GM23338 (cell line): Measurements from ENCODE around the gene SFT2D2. TPM values are rescaled to one million over a fixed set of nuclear protein-coding genes. Genes with fewer than 3 reads are reported as not detected.

Source experiments
- ATAC-seq: fragments of 200-7000 bp; cut with Tn5 transposase; 3 replicates; pipeline ENCODE4 v1.9.1; 2020
- DNase-seq: peaks from one replicate; pipeline ENCODE4 v3.0.0-alpha.2; 2015; ENCODE audit warnings: low spot score
- H2AFZ ChIP-seq: fragments of 200-600 bp; sonication (generic); 2 replicates; pipeline ENCODE4 v1.8.0; 2016; ENCODE audit warnings: antibody characterized with exemption, mild to moderate bottlenecking, moderate library complexity
- H3F3A ChIP-seq: fragments of 200-600 bp; sonication (generic); replicated peaks from 2 replicates; pipeline ENCODE4 v1.8.0; 2017; ENCODE audit warnings: antibody characterized with exemption, mixed run types, low read depth
- H3K27ac ChIP-seq: fragments of 200-600 bp; sonication (generic); 2 replicates; pipeline ENCODE4 v1.6.1; 2016; ENCODE audit warnings: low read depth
- H3K27me3 ChIP-seq: fragments of 200-600 bp; sonication (generic); 2 replicates; pipeline ENCODE4 v1.8.0; 2016; ENCODE audit warnings: mild to moderate bottlenecking, mixed run types, moderate library complexity; ENCODE audit not compliant: insufficient read depth
- H3K36me3 ChIP-seq: fragments of 200-600 bp; sonication (generic); 2 replicates; pipeline ENCODE4 v1.8.0; 2016; ENCODE audit warnings: mild to moderate bottlenecking; ENCODE audit not compliant: insufficient read depth
- H3K4me1 ChIP-seq: fragments of 200-600 bp; sonication (generic); 2 replicates; pipeline ENCODE4 v1.8.0; 2016; ENCODE audit warnings: mild to moderate bottlenecking, moderate library complexity; ENCODE audit not compliant: insufficient read depth
- H3K4me2 ChIP-seq: fragments of 200-600 bp; sonication (generic); 2 replicates; pipeline ENCODE4 v1.7.1; 2017; ENCODE audit warnings: mixed run types
- H3K4me3 ChIP-seq: fragments of 200-600 bp; sonication (generic); 2 replicates; pipeline ENCODE4 v1.6.1; 2016; ENCODE audit warnings: mixed run types
- H3K79me2 ChIP-seq: fragments of 200-600 bp; sonication (generic); replicated peaks from 2 replicates; pipeline ENCODE4 v1.8.0; 2017; ENCODE audit warnings: mild to moderate bottlenecking; ENCODE audit not compliant: insufficient read depth
- H3K9me2 ChIP-seq: fragments of 200-600 bp; sonication (generic); 2 replicates; pipeline ENCODE4 v1.8.0; 2017; ENCODE audit not compliant: insufficient read depth
- H4K20me1 ChIP-seq: fragments of 200-600 bp; sonication (generic); replicated peaks from 2 replicates; pipeline ENCODE4 v1.8.0; 2017; ENCODE audit warnings: mild to moderate bottlenecking; ENCODE audit not compliant: insufficient read depth
- H3K27ac Mint-ChIP-seq: 2 replicates; pipeline ENCODE4 v1.8.0; 2020; ENCODE audit warnings: inconsistent platforms, mild to moderate bottlenecking, moderate library complexity, mixed read lengths
- H3K27me3 Mint-ChIP-seq: 3 replicates; pipeline ENCODE4 v1.8.0; 2022; ENCODE audit warnings: low read depth, mild to moderate bottlenecking, moderate library complexity, mixed read lengths, inconsistent platforms; ENCODE audit not compliant: insufficient read depth, poor library complexity
- H3K36me3 Mint-ChIP-seq: 3 replicates; pipeline ENCODE4 v1.8.0; 2021; ENCODE audit warnings: low read depth, mild to moderate bottlenecking, inconsistent platforms, moderate library complexity, mixed read lengths
- H3K4me1 Mint-ChIP-seq: 3 replicates; pipeline ENCODE4 v1.8.0; 2020; ENCODE audit warnings: mild to moderate bottlenecking, inconsistent platforms, mixed read lengths
- H3K4me3 Mint-ChIP-seq: 3 replicates; pipeline ENCODE4 v1.8.0; 2021; ENCODE audit warnings: moderate library complexity, mild to moderate bottlenecking, inconsistent platforms, mixed read lengths
- H3K9me3 Mint-ChIP-seq: 3 replicates; pipeline ENCODE4 v1.8.0; 2020; ENCODE audit warnings: moderate library complexity, mild to moderate bottlenecking, inconsistent platforms, mixed read lengths
- CREB1 ChIP-seq: fragments of 250-450 bp; sonication (Bioruptor Pico); IDR thresholded peaks from 2 replicates; pipeline ENCODE4 v1.5.0; 2020; ENCODE audit warnings: low read depth, mild to moderate bottlenecking, moderate library complexity
- EZH2 ChIP-seq: fragments of 200-600 bp; sonication (generic); IDR thresholded peaks from one replicate; pipeline ENCODE4 v1.8.0; 2017; ENCODE audit warnings: antibody characterized with exemption, mild to moderate bottlenecking, low read depth; ENCODE audit not compliant: unreplicated experiment
- EZH2phosphoT487 ChIP-seq: fragments of 200-600 bp; sonication (generic); IDR thresholded peaks from one replicate; pipeline ENCODE4 v1.8.1; 2018; ENCODE audit warnings: antibody characterized with exemption; ENCODE audit not compliant: unreplicated experiment
- JUNB ChIP-seq: IDR thresholded peaks from one replicate; pipeline ENCODE4 v1.6.1; 2016; ENCODE audit warnings: antibody characterized with exemption; ENCODE audit not compliant: unreplicated experiment
- NANOG ChIP-seq: IDR thresholded peaks from 2 replicates; pipeline ENCODE4 v1.6.1; 2016; ENCODE audit warnings: antibody characterized with exemption, borderline replicate concordance
- POLR2AphosphoS5 ChIP-seq: IDR thresholded peaks from 2 replicates; pipeline ENCODE4 v1.6.1; 2016; ENCODE audit warnings: antibody characterized with exemption, low read depth
- STAT1 ChIP-seq: IDR thresholded peaks from one replicate; pipeline ENCODE4 v1.6.1; 2016; ENCODE audit warnings: antibody characterized with exemption; ENCODE audit not compliant: unreplicated experiment
- ZNF114 ChIP-seq: fragments of 250-450 bp; sonication (Bioruptor Pico); IDR thresholded peaks from 2 replicates; pipeline ENCODE4 v1.5.0; 2020; ENCODE audit warnings: mild to moderate bottlenecking, moderate library complexity
- ZNF331 ChIP-seq: fragments of 250-450 bp; sonication (Bioruptor Pico); IDR thresholded peaks from 2 replicates; pipeline ENCODE4 v1.5.0; 2020; ENCODE audit warnings: low read depth, mild to moderate bottlenecking, moderate library complexity
- polyA plus RNA-seq: library from polyadenylated mRNA; unstranded; fragments of >200 nt; fragmentation: Nextera tagmentation; extraction: Ambion mirVana; gene quantifications from 2 replicates; pipeline ENCODE4 v1.2.1, GENCODE V29; 2016
- total RNA-seq: library from RNA; depleted of rRNA; stranded (reverse); fragments of >200 nt; shearing (Covaris generic); gene quantifications from 2 replicates; pipeline ENCODE4 v1.2.3, GENCODE V29; 2014
- TF ChIP-seq, protein P1 (sequence below): fragments of 250-450 bp; sonication (Bioruptor Pico); IDR thresholded peaks from 2 replicates; pipeline ENCODE4 v1.5.0; 2020; ENCODE audit warnings: mild to moderate bottlenecking, moderate library complexity
- TF ChIP-seq, protein P2 (sequence below): IDR thresholded peaks from one replicate; pipeline ENCODE4 v1.6.1; 2018; ENCODE audit warnings: antibody characterized with exemption; ENCODE audit not compliant: unreplicated experiment
- TF ChIP-seq, protein P3 (sequence below), 2 experiments: fragments of 200-600 bp in 1 of 2; sonication (generic) in 1 of 2; conservative IDR thresholded peaks; 2 replicates each; pipeline versions ENCODE4 v1.5.1 to v1.6.1; 2016 to 2017; ENCODE audit warnings: antibody characterized with exemption in 2 of 2, low read depth in 2 of 2, mild to moderate bottlenecking in 2 of 2, moderate library complexity in 1 of 2
- TF ChIP-seq, protein P4 (sequence below): IDR thresholded peaks from 2 replicates; pipeline ENCODE4 v1.6.1; 2016; ENCODE audit warnings: antibody characterized with exemption

Gene SFT2D2
- total and polyA plus RNA-seq, 2 experiments from 2014 or later, result 7.6 to 27.2 TPM

DNA sequence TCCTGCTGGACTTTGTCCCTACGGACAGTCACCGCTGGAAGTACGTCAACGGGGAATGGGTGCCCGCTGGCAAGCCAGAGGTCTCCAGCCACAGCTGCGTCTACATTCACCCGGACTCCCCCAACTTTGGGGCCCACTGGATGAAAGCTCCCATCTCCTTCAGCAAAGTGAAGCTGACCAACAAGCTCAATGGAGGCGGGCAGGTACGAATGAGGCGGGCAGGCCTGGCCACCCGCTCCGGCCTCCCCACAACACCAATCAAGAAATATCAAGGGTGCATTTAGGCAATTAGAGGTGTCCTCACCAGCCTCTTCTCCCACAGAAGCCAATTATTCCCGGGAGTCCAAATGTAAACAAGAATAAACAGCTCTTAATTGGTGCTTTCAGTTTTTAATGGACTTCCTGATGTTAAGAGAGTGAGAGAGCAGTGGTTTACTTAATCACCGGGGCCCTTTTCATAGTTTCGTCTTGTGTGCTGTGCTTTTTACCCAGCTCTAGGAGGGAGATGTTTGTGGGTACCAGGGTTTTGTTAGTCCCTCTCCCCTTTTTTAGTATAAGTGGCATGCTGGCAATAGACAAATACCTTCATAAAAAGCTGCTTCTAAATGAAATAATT is 65.5 kb downstream of the SFT2D2 start:
- H3K4me3 ChIP-seq, result no peak overlapping the region
- DNase-seq (no peak), ATAC-seq (no peak)
- no peaks in the 10 kb centered on the region for H4K20me1 ChIP-seq
- peak overlapping the region; percentile 22; the same call in 1 of the 2 replicates for H3K4me2 ChIP-seq
- TF ChIP-seq EZH2, result no peak
- TF ChIP-seq, protein P1, sequence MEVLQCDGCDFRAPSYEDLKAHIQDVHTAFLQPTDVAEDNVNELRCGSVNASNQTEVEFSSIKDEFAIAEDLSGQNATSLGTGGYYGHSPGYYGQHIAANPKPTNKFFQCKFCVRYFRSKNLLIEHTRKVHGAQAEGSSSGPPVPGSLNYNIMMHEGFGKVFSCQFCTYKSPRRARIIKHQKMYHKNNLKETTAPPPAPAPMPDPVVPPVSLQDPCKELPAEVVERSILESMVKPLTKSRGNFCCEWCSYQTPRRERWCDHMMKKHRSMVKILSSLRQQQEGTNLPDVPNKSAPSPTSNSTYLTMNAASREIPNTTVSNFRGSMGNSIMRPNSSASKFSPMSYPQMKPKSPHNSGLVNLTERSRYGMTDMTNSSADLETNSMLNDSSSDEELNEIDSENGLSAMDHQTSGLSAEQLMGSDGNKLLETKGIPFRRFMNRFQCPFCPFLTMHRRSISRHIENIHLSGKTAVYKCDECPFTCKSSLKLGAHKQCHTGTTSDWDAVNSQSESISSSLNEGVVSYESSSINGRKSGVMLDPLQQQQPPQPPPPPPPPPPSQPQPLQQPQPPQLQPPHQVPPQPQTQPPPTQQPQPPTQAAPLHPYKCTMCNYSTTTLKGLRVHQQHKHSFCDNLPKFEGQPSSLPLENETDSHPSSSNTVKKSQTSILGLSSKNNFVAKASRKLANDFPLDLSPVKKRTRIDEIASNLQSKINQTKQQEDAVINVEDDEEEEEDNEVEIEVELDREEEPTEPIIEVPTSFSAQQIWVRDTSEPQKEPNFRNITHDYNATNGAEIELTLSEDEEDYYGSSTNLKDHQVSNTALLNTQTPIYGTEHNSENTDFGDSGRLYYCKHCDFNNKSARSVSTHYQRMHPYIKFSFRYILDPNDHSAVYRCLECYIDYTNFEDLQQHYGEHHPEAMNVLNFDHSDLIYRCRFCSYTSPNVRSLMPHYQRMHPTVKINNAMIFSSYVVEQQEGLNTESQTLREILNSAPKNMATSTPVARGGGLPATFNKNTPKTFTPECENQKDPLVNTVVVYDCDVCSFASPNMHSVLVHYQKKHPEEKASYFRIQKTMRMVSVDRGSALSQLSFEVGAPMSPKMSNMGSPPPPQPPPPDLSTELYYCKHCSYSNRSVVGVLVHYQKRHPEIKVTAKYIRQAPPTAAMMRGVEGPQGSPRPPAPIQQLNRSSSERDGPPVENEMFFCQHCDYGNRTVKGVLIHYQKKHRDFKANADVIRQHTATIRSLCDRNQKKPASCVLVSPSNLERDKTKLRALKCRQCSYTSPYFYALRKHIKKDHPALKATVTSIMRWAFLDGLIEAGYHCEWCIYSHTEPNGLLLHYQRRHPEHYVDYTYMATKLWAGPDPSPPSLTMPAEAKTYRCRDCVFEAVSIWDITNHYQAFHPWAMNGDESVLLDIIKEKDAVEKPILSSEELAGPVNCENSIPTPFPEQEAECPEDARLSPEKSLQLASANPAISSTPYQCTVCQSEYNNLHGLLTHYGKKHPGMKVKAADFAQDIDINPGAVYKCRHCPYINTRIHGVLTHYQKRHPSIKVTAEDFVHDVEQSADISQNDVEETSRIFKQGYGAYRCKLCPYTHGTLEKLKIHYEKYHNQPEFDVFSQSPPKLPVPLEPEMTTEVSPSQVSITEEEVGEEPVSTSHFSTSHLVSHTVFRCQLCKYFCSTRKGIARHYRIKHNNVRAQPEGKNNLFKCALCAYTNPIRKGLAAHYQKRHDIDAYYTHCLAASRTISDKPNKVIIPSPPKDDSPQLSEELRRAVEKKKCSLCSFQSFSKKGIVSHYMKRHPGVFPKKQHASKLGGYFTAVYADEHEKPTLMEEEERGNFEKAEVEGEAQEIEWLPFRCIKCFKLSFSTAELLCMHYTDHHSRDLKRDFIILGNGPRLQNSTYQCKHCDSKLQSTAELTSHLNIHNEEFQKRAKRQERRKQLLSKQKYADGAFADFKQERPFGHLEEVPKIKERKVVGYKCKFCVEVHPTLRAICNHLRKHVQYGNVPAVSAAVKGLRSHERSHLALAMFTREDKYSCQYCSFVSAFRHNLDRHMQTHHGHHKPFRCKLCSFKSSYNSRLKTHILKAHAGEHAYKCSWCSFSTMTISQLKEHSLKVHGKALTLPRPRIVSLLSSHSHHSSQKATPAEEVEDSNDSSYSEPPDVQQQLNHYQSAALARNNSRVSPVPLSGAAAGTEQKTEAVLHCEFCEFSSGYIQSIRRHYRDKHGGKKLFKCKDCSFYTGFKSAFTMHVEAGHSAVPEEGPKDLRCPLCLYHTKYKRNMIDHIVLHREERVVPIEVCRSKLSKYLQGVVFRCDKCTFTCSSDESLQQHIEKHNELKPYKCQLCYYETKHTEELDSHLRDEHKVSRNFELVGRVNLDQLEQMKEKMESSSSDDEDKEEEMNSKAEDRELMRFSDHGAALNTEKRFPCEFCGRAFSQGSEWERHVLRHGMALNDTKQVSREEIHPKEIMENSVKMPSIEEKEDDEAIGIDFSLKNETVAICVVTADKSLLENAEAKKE (CRISPR knock-in tag), result no peak
- TF ChIP-seq STAT1, result no peak
- TF ChIP-seq POLR2AphosphoS5, result no peak
- no peak for TF ChIP-seq EZH2phosphoT487
- TF ChIP-seq, protein P2, sequence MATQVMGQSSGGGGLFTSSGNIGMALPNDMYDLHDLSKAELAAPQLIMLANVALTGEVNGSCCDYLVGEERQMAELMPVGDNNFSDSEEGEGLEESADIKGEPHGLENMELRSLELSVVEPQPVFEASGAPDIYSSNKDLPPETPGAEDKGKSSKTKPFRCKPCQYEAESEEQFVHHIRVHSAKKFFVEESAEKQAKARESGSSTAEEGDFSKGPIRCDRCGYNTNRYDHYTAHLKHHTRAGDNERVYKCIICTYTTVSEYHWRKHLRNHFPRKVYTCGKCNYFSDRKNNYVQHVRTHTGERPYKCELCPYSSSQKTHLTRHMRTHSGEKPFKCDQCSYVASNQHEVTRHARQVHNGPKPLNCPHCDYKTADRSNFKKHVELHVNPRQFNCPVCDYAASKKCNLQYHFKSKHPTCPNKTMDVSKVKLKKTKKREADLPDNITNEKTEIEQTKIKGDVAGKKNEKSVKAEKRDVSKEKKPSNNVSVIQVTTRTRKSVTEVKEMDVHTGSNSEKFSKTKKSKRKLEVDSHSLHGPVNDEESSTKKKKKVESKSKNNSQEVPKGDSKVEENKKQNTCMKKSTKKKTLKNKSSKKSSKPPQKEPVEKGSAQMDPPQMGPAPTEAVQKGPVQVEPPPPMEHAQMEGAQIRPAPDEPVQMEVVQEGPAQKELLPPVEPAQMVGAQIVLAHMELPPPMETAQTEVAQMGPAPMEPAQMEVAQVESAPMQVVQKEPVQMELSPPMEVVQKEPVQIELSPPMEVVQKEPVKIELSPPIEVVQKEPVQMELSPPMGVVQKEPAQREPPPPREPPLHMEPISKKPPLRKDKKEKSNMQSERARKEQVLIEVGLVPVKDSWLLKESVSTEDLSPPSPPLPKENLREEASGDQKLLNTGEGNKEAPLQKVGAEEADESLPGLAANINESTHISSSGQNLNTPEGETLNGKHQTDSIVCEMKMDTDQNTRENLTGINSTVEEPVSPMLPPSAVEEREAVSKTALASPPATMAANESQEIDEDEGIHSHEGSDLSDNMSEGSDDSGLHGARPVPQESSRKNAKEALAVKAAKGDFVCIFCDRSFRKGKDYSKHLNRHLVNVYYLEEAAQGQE, result no peak
- no peak for TF ChIP-seq ZNF114 (CRISPR knock-in tag)
- no peak for TF ChIP-seq ZNF331 (CRISPR knock-in tag)
- TF ChIP-seq JUNB, result no peak
- no peak for TF ChIP-seq CREB1 (CRISPR knock-in tag)
- no peak for TF ChIP-seq NANOG
- TF ChIP-seq, protein P3, sequence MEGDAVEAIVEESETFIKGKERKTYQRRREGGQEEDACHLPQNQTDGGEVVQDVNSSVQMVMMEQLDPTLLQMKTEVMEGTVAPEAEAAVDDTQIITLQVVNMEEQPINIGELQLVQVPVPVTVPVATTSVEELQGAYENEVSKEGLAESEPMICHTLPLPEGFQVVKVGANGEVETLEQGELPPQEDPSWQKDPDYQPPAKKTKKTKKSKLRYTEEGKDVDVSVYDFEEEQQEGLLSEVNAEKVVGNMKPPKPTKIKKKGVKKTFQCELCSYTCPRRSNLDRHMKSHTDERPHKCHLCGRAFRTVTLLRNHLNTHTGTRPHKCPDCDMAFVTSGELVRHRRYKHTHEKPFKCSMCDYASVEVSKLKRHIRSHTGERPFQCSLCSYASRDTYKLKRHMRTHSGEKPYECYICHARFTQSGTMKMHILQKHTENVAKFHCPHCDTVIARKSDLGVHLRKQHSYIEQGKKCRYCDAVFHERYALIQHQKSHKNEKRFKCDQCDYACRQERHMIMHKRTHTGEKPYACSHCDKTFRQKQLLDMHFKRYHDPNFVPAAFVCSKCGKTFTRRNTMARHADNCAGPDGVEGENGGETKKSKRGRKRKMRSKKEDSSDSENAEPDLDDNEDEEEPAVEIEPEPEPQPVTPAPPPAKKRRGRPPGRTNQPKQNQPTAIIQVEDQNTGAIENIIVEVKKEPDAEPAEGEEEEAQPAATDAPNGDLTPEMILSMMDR (conservative IDR thresholded peaks at IDR 0.05; ENCODE audit: low read depth in 2 of 2), result no peak
- TF ChIP-seq, protein P4, sequence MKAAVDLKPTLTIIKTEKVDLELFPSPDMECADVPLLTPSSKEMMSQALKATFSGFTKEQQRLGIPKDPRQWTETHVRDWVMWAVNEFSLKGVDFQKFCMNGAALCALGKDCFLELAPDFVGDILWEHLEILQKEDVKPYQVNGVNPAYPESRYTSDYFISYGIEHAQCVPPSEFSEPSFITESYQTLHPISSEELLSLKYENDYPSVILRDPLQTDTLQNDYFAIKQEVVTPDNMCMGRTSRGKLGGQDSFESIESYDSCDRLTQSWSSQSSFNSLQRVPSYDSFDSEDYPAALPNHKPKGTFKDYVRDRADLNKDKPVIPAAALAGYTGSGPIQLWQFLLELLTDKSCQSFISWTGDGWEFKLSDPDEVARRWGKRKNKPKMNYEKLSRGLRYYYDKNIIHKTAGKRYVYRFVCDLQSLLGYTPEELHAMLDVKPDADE, result no peak
- no peaks in the 10 kb centered on the region for H3K36me3 ChIP-seq
- peak overlapping the region; percentile 38; the same call in 1 of the 2 replicates for H2AFZ ChIP-seq
- no peak overlapping the region for H3K27ac Mint-ChIP-seq
- no peaks in the 10 kb centered on the region for H3K27me3 ChIP-seq
- H3K9me2 ChIP-seq, result no peaks in the 10 kb centered on the region
- no peaks in the 10 kb centered on the region for H3K36me3 Mint-ChIP-seq
- H3K4me1 Mint-ChIP-seq, result peaks cover 13% of the 10 kb centered on the region
- H3K27ac ChIP-seq, result no peak overlapping the region
- peaks cover 13% of the 10 kb centered on the region for H3K4me1 ChIP-seq
- H3K9me3 Mint-ChIP-seq, result no peaks in the 10 kb centered on the region
- H3F3A ChIP-seq, result no peaks in the 10 kb centered on the region
- no peaks in the 10 kb centered on the region for H3K79me2 ChIP-seq
- H3K27me3 Mint-ChIP-seq, result peaks cover 3% of the 10 kb centered on the region
- H3K4me3 Mint-ChIP-seq, result no peak overlapping the region
